B cell (primary cell): ENCODE data around the gene CTDSPL. TPM values are rescaled to one million over a fixed set of nuclear protein-coding genes. Genes with fewer than 3 reads are reported as not detected.

Source experiments
- ATAC-seq: fragments of 200-7000 bp; cut with Tn5 transposase; one replicate; pipeline ENCODE4 v1.10.0; 2021; ENCODE audit warnings: low read depth, mild to moderate bottlenecking, moderate number of reproducible peaks, moderate library complexity
- CTCF ChIA-PET: fragments of 350-600 bp; sonication (Branson Sonifier 250); formaldehyde crosslinking; loops from one replicate; lab custom pipeline; 2021; ENCODE audit warnings: antibody characterized with exemption, inconsistent platforms; lab: Charles Lee
- POLR2A ChIA-PET: fragments of 350-600 bp; sonication (Branson Sonifier 250); formaldehyde crosslinking; loops from one replicate; lab custom pipeline; 2021; ENCODE audit warnings: antibody characterized with exemption; lab: Charles Lee
- DNase-seq: peaks from one replicate; pipeline ENCODE4 v3.0.0; 2013
- H2AFZ ChIP-seq: 2 replicates; pipeline ENCODE4 v1.6.1; 2012; ENCODE audit warnings: mild to moderate bottlenecking, low read depth, low read length; ENCODE audit not compliant: insufficient read depth, poor library complexity, severe bottlenecking
- H3K27ac ChIP-seq, 2 donors: 1 replicate in 1 of 2; 2 replicates in 1 of 2; pipeline ENCODE4 v1.5.1; 2012 to 2013; ENCODE audit warnings: low read length in 2 of 2, mild to moderate bottlenecking in 2 of 2, moderate library complexity in 1 of 2
- H3K27me3 ChIP-seq, 4 experiments: fragments of 200-600 bp in 1 of 4; sonication (generic) in 1 of 4; replicated peaks in 1 of 4; 1 replicate in 2 of 4; 2 replicates in 2 of 4; pipeline versions ENCODE4 v1.6.1 to v1.7.0; 2013 to 2016; ENCODE audit warnings: low read length in 3 of 4, mild to moderate bottlenecking in 2 of 4, mixed read lengths in 1 of 4, moderate library complexity in 1 of 4; ENCODE audit not compliant: insufficient read depth in 4 of 4, control insufficient read depth in 3 of 4; ENCODE audit errors: control extremely low read depth in 1 of 4
- H3K36me3 ChIP-seq, 2 experiments: replicated peaks in 1 of 2; 1 replicate in 1 of 2; 2 replicates in 1 of 2; pipeline versions ENCODE4 v1.6.1 to v1.7.1; 2013; ENCODE audit warnings: low read length in 1 of 2; ENCODE audit not compliant: insufficient read depth in 2 of 2, control insufficient read depth in 1 of 2; ENCODE audit errors: control extremely low read depth in 1 of 2, extremely low read depth in 1 of 2
- H3K4me1 ChIP-seq, 2 donors: fragments of 200-600 bp in 1 of 2; sonication (generic) in 1 of 2; 1 replicate in 1 of 2; 2 replicates in 1 of 2; pipeline versions ENCODE4 v1.5.1 to v1.6.1; 2013 to 2017; ENCODE audit warnings: low read length in 2 of 2; ENCODE audit not compliant: control insufficient read depth in 2 of 2, insufficient read depth in 2 of 2
- H3K4me2 ChIP-seq: replicated peaks from 2 replicates; pipeline ENCODE3; 2012; ENCODE audit warnings: mild to moderate bottlenecking, low read depth, low read length; ENCODE audit not compliant: poor library complexity, severe bottlenecking
- H3K4me3 ChIP-seq, 5 experiments: fragments of 200-600 bp in 1 of 5; sonication (generic) in 1 of 5; 1 replicate in 3 of 5; 2 replicates in 2 of 5; pipeline versions ENCODE4 v1.5.1 to v1.7.0; 2011 to 2016; ENCODE audit warnings: low read length in 4 of 5, mild to moderate bottlenecking in 4 of 5, low read depth in 2 of 5, control low read depth in 1 of 5, moderate library complexity in 1 of 5; ENCODE audit not compliant: insufficient read depth in 1 of 5; ENCODE audit errors: control extremely low read depth in 1 of 5, extremely low read depth in 1 of 5
- H3K79me2 ChIP-seq: fragments of 200-600 bp; sonication (generic); one replicate; pipeline ENCODE4 v1.6.0; 2016; ENCODE audit warnings: low read length; ENCODE audit not compliant: control insufficient read depth, insufficient read depth
- H3K9ac ChIP-seq: fragments of 200-600 bp; sonication (generic); 2 replicates; pipeline ENCODE4 v1.6.1; 2017; ENCODE audit warnings: mild to moderate bottlenecking, low read length, moderate library complexity
- H3K9me3 ChIP-seq, 3 donors: one replicate each; pipeline versions ENCODE4 v1.6.1 to v1.7.1; 2013; ENCODE audit warnings: low read length in 2 of 3; ENCODE audit not compliant: control insufficient read depth in 2 of 3, insufficient read depth in 1 of 3; ENCODE audit errors: control extremely low read depth in 1 of 3
- H4K20me1 ChIP-seq: 2 replicates; pipeline ENCODE4 v1.6.0; 2012; ENCODE audit warnings: mild to moderate bottlenecking, low read length; ENCODE audit not compliant: insufficient read depth, control insufficient read depth, poor library complexity, severe bottlenecking
- H3K27ac Mint-ChIP-seq: one replicate; pipeline ENCODE4 v1.8.0; 2021; ENCODE audit warnings: mixed read lengths
- H3K27me3 Mint-ChIP-seq: one replicate; pipeline ENCODE4 v1.8.0; 2021; ENCODE audit warnings: mixed read lengths
- H3K4me1 Mint-ChIP-seq: one replicate; pipeline ENCODE4 v1.8.0; 2021; ENCODE audit warnings: mixed read lengths
- H3K4me3 Mint-ChIP-seq: one replicate; pipeline ENCODE4 v1.8.0; 2021; ENCODE audit warnings: mixed read lengths
- H3K9me3 Mint-ChIP-seq: one replicate; pipeline ENCODE4 v1.8.0; 2022; ENCODE audit warnings: mixed read lengths; ENCODE audit not compliant: insufficient read depth
- EZH2 ChIP-seq: IDR thresholded peaks from 2 replicates; pipeline ENCODE4 v1.6.1; 2012; ENCODE audit warnings: borderline replicate concordance, low read depth, mild to moderate bottlenecking, moderate library complexity, low read length; ENCODE audit not compliant: insufficient read depth, poor library complexity, severe bottlenecking
- WGBS: methylation state at CpG from one replicate; pipeline ENCODE4 v1.1.5; 2013; ENCODE audit warnings: missing lambda C conversion rate; ENCODE audit not compliant: insufficient coverage; 5-methylcytosine and 5-hydroxymethylcytosine counted together
- intact Hi-C: fragments of 100-400 bp; cut with micrococcal nuclease; formaldehyde crosslinking; loops from one replicate; pipeline ENCODE4 v1.10.0; 2022
- polyA plus RNA-seq: library from polyadenylated mRNA; depleted of rRNA; stranded (reverse); fragments of >200 nt; gene quantifications from 2 replicates; pipeline ENCODE4 v1.2.3, GENCODE V29; 2012
- total RNA-seq, 2 donors: library from RNA; stranded (reverse); fragments of 120-200 nt in 1 of 2; gene quantifications; 1 replicate in 1 of 2; 2 replicates in 1 of 2; pipeline versions ENCODE4 v1.2.3 to v1.2.4, GENCODE V29; 2013 to 2022
- TF ChIP-seq, protein P1 (sequence below): fragments of 200-600 bp; IDR thresholded peaks from one replicate; pipeline ENCODE4 v1.8.0; 2022; ENCODE audit warnings: antibody characterized with exemption, mild to moderate bottlenecking

CTDSPL gene
- total and polyA plus RNA-seq, 2 donors (not counting 1 experiment from before 2014, with no cell fraction given), result not detected

DNA sequence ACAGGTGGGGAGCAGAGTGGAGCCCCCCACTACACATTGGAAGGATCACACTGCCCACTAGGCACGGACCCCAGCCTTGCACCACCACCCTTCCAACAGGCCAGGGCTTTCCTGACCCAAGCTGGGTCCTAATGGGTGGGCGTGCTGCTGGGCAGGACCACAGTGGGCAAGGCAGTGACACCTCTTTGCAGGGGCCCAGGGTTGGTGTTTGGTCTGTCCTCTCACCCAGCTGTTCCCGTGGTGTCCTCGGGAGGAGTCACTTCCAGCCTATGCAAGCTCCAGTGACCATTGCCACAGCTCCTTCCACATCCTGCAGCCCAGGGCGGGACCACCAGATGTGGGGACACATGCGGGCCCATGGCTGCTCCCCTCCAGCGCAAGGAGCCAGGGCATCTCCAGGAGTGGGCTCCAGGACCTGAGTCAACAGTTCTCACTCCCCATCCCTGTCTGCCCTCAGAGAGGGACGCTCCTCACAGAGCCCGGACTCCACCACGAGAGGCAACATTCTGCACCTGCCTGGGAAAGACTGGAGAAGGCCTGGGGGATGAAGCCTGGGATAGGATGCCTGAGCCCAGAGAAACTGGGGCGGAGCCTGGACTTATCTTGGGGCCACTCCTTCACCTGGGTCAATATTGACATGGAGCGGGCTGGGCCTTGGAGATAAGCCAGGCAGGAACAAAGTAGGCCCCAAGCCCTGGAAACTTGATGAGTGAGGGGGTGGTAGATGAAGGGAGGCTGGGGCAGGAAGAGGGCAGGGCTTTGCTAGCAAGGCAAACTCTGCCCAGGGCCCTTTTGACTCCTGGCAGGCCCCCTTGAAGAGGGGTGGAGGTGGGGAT is 125.0 kb downstream of the CTDSPL start:
- no peak for ATAC-seq
- no peaks in the 10 kb centered on the region for H3K9me3 ChIP-seq
- no peaks in the 10 kb centered on the region for H4K20me1 ChIP-seq
- no peaks in the 10 kb centered on the region for H3K36me3 ChIP-seq
- no peak overlapping the region for H3K4me3 ChIP-seq
- no peaks in the 10 kb centered on the region for H3K4me1 Mint-ChIP-seq
- no peak overlapping the region for H3K4me3 Mint-ChIP-seq
- WGBS, result 92% methylated on average over 11 of the region's 12 CpGs
- H3K27ac ChIP-seq, result no peak overlapping the region
- intact Hi-C loops, result no loop called here
- no peak for DNase-seq
- no peak for TF ChIP-seq EZH2
- TF ChIP-seq, protein P1, sequence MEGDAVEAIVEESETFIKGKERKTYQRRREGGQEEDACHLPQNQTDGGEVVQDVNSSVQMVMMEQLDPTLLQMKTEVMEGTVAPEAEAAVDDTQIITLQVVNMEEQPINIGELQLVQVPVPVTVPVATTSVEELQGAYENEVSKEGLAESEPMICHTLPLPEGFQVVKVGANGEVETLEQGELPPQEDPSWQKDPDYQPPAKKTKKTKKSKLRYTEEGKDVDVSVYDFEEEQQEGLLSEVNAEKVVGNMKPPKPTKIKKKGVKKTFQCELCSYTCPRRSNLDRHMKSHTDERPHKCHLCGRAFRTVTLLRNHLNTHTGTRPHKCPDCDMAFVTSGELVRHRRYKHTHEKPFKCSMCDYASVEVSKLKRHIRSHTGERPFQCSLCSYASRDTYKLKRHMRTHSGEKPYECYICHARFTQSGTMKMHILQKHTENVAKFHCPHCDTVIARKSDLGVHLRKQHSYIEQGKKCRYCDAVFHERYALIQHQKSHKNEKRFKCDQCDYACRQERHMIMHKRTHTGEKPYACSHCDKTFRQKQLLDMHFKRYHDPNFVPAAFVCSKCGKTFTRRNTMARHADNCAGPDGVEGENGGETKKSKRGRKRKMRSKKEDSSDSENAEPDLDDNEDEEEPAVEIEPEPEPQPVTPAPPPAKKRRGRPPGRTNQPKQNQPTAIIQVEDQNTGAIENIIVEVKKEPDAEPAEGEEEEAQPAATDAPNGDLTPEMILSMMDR, result no peak
- ChIA-PET POLR2A (no interaction called here), CTCF (interaction anchor here (1.0 to 2.6 kb wide), 2 partner anchors 13 to 17 kb away, joined by 4 to 9 read pairs; no protein-coding TSS in a partner anchor)
- H3K27ac Mint-ChIP-seq, result no peak overlapping the region
- no peak overlapping the region for H2AFZ ChIP-seq
- no peak overlapping the region for H3K4me2 ChIP-seq
- no peaks in the 10 kb centered on the region for H3K27me3 ChIP-seq
- H3K4me1 ChIP-seq, result no peaks in the 10 kb centered on the region
- no peaks in the 10 kb centered on the region for H3K9me3 Mint-ChIP-seq
- H3K27me3 Mint-ChIP-seq, result peaks cover 6% of the 10 kb centered on the region
- no peaks in the 10 kb centered on the region for H3K79me2 ChIP-seq
- H3K9ac ChIP-seq, result no peak overlapping the region

DNA sequence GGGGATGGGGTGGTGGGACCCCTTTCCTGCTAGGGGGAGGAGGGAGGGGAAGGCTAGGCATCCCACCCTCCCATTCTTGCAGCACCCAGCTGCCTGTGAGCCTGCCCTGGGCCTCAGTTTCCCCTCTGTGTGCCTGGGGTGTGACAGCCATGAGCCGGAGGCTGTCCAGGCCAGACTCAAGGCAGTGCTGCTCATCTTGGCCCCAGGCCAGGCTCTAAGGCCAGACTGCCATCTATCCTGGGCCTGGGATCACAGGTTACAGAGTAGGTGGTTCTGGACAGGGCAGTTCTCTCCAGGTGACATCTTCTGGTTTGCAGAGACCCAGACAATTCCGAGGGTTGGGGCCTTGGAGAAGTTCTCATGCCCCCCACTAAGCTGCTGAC is 125.6 kb downstream of the CTDSPL start:
- ChIA-PET CTCF (interaction anchor here (1.0 to 1.6 kb wide), 2 partner anchors 12 to 16 kb away, joined by 4 to 6 read pairs; no protein-coding TSS in a partner anchor), POLR2A (no interaction called here)
- TF ChIP-seq, protein P1, result no peak
- TF ChIP-seq EZH2, result no peak
- Mint-ChIP-seq H3K27me3 (peaks cover 6% of the 10 kb centered on the region), H3K27ac (no peak overlapping the region), H3K9me3 (no peaks in the 10 kb centered on the region), H3K4me3 (no peak overlapping the region), H3K4me1 (no peaks in the 10 kb centered on the region)
- H3K79me2 ChIP-seq, result no peaks in the 10 kb centered on the region
- H2AFZ ChIP-seq, result no peak overlapping the region
- no peak overlapping the region for H3K4me2 ChIP-seq
- DNase-seq, result no peak
- no peak overlapping the region for H3K9ac ChIP-seq
- no peak overlapping the region for H3K27ac ChIP-seq
- H3K9me3 ChIP-seq, result no peaks in the 10 kb centered on the region
- H3K27me3 ChIP-seq, result no peaks in the 10 kb centered on the region
- H4K20me1 ChIP-seq, result no peaks in the 10 kb centered on the region
- intact Hi-C loops, result no loop called here
- WGBS, result 94% methylated on average over 2 of the region's 2 CpGs
- no peak for ATAC-seq
- no peak overlapping the region for H3K4me3 ChIP-seq
- no peaks in the 10 kb centered on the region for H3K36me3 ChIP-seq
- no peaks in the 10 kb centered on the region for H3K4me1 ChIP-seq
